Measurements from ENCODE around the gene SLX4IP.

The SLX4IP gene

DNA sequence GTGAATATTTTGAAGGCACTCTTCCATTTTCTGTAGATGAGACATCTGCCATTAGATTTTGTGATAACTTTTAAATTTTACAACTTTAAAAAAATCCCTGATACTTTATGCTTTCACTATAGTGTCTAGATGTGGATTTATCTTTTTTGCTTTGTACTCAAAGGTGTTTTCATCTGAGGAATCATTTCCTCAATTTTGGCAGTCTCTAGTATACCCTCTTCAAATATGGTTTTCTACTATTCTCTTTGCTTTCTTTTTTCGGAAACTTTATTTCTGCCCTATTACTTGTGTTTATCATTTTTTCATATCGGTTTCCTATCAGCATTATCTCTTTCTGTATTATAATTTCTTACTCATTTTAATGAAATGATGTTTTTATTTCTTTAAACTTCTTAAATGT lies 62.2 kb downstream of the SLX4IP start:
- H3K4me3 ChIP-seq (ENCODE audit: low read depth, low read length), result no peak overlapping the region
- no peak overlapping the region for H3K27ac ChIP-seq (ENCODE audit: low read depth, low read length)
- no peak overlapping the region for H3K9ac ChIP-seq (ENCODE audit: low read depth, low read length)
- H3K4me1 ChIP-seq (ENCODE audit: control insufficient read depth, insufficient read depth, low read length), result peaks cover 25% of the 10 kb centered on the region
- no peaks in the 10 kb centered on the region for H3K27me3 ChIP-seq (ENCODE audit: control insufficient read depth, insufficient read depth, low read length)
- H3K36me3 ChIP-seq (ENCODE audit: control insufficient read depth, insufficient read depth, low read length), result no peaks in the 10 kb centered on the region
- H3K9me3 ChIP-seq (ENCODE audit: control insufficient read depth, insufficient read depth, low read length), result no peaks in the 10 kb centered on the region

DNA sequence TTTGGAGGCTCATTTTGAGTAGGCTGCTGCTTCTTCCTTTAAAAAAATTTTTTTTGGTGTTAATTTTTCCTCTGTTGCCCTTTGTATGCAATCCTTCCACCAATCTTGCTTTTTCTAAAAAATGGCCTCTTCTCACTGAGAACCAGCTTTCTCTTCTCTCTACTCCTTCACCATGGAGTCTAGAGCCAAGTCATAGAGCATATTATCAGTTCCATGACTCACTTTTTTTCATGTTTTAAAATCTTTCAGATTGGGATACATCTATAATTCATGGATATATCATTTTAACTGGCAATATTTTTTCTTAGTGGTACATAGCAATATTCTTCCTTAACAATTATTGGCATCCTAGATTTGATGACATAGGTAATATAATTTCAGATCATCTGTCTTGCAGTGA lies 62.7 kb downstream of the SLX4IP start:
- no peaks in the 10 kb centered on the region for H3K9me3 ChIP-seq (ENCODE audit: control insufficient read depth, insufficient read depth, low read length)
- no peaks in the 10 kb centered on the region for H3K36me3 ChIP-seq (ENCODE audit: control insufficient read depth, insufficient read depth, low read length)
- no peak overlapping the region for H3K4me3 ChIP-seq (ENCODE audit: low read depth, low read length)
- peaks cover 27% of the 10 kb centered on the region for H3K4me1 ChIP-seq (ENCODE audit: control insufficient read depth, insufficient read depth, low read length)
- no peak overlapping the region for H3K9ac ChIP-seq (ENCODE audit: low read depth, low read length)
- no peak overlapping the region for H3K27ac ChIP-seq (ENCODE audit: low read depth, low read length)
- no peaks in the 10 kb centered on the region for H3K27me3 ChIP-seq (ENCODE audit: control insufficient read depth, insufficient read depth, low read length)

DNA sequence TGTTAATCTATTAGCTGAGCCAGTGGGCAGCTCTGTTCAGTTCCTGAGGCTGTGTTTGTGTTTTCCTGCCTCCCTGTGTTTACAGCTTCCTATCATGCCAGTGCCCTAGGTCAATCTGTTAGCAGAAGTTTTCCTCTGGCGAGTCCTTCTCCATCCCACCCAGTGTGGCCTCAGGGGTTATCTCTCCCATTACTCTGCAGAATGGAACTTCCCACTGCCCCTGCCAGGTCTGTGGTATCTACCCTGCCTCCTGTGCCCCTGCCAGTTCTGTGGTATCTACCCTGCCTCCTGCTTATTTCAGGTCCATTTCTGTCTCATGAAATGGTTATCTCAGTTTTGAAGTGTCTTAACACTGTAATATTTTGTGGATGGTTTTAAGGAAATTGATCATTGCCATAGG lies 63.1 kb downstream of the SLX4IP start:
- no peak overlapping the region for H3K4me3 ChIP-seq (ENCODE audit: low read depth, low read length)
- H3K4me1 ChIP-seq (ENCODE audit: control insufficient read depth, insufficient read depth, low read length), result peaks cover 27% of the 10 kb centered on the region
- no peaks in the 10 kb centered on the region for H3K9me3 ChIP-seq (ENCODE audit: control insufficient read depth, insufficient read depth, low read length)
- H3K9ac ChIP-seq (ENCODE audit: low read depth, low read length), result no peak overlapping the region
- H3K36me3 ChIP-seq (ENCODE audit: control insufficient read depth, insufficient read depth, low read length), result no peaks in the 10 kb centered on the region
- H3K27ac ChIP-seq (ENCODE audit: low read depth, low read length), result no peak overlapping the region
- H3K27me3 ChIP-seq (ENCODE audit: control insufficient read depth, insufficient read depth, low read length), result no peaks in the 10 kb centered on the region

GRCh38 chr20:10501402-10501801 lies 66.3 kb downstream of the SLX4IP start:
- no peaks in the 10 kb centered on the region for H3K9me3 ChIP-seq (ENCODE audit: control insufficient read depth, insufficient read depth, low read length)
- no peak overlapping the region for H3K9ac ChIP-seq (ENCODE audit: low read depth, low read length)
- H3K4me3 ChIP-seq (ENCODE audit: low read depth, low read length), result no peak overlapping the region
- H3K27me3 ChIP-seq (ENCODE audit: control insufficient read depth, insufficient read depth, low read length), result no peaks in the 10 kb centered on the region
- H3K36me3 ChIP-seq (ENCODE audit: control insufficient read depth, insufficient read depth, low read length), result no peaks in the 10 kb centered on the region
- H3K27ac ChIP-seq (ENCODE audit: low read depth, low read length), result peak overlapping the region; percentile 62
- H3K4me1 ChIP-seq (ENCODE audit: control insufficient read depth, insufficient read depth, low read length), result peaks cover 26% of the 10 kb centered on the region

GRCh38 chr20:10502098-10502526 lies 67.0 kb downstream of the SLX4IP start:
- no peaks in the 10 kb centered on the region for H3K36me3 ChIP-seq (ENCODE audit: control insufficient read depth, insufficient read depth, low read length)
- no peak overlapping the region for H3K4me3 ChIP-seq (ENCODE audit: low read depth, low read length)
- H3K4me1 ChIP-seq (ENCODE audit: control insufficient read depth, insufficient read depth, low read length), result peaks cover 23% of the 10 kb centered on the region
- no peak overlapping the region for H3K27ac ChIP-seq (ENCODE audit: low read depth, low read length)
- no peaks in the 10 kb centered on the region for H3K9me3 ChIP-seq (ENCODE audit: control insufficient read depth, insufficient read depth, low read length)
- H3K9ac ChIP-seq (ENCODE audit: low read depth, low read length), result no peak overlapping the region
- no peaks in the 10 kb centered on the region for H3K27me3 ChIP-seq (ENCODE audit: control insufficient read depth, insufficient read depth, low read length)

- H3K9ac ChIP-seq (ENCODE audit: low read depth, low read length), result no peak overlapping the region
- no peaks in the 10 kb centered on the region for H3K27me3 ChIP-seq (ENCODE audit: control insufficient read depth, insufficient read depth, low read length)
- H3K9me3 ChIP-seq (ENCODE audit: control insufficient read depth, insufficient read depth, low read length), result no peaks in the 10 kb centered on the region
- no peak overlapping the region for H3K4me3 ChIP-seq (ENCODE audit: low read depth, low read length)
- no peak overlapping the region for H3K27ac ChIP-seq (ENCODE audit: low read depth, low read length)
- H3K4me1 ChIP-seq (ENCODE audit: control insufficient read depth, insufficient read depth, low read length), result peaks cover 20% of the 10 kb centered on the region
- H3K36me3 ChIP-seq (ENCODE audit: control insufficient read depth, insufficient read depth, low read length), result no peaks in the 10 kb centered on the region
Observed at GRCh38 chr20:10504608-10504993, 69.5 kb downstream of the SLX4IP start.

DNA sequence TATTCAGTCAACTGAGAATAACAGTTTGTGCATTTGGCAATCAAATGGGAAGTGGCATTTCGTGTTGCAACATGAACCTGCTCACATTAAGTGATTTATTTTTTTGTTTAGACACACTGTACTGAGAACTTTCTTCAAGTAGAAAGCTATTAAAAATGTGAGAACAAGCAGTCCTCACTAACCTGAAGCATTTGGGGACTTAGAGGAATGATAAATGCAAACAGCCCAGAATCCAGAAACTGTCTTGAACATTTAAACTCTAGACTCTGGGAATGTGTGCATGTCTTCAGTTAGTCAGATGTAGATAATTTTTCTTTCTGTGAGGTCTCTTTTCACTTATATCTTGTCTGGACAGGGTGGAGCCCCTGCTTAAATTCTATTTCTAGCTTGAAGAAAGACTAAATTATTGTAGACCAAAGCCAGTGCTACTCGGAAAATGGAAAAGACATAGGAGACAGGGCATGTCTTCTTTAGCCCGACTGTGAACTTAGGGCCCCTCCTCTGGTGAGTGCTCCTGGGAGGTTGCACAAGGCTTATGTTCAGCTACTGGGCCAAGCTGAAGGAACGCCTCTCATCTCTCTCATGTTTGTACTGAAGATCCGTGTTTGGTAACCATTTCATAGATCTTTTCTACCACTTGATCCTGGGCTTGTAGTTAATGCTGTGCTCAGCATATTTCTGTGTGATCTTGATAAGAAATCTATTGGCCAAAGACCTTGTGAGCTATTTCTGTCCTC lies 70.1 kb downstream of the SLX4IP start:
- H3K27me3 ChIP-seq (ENCODE audit: control insufficient read depth, insufficient read depth, low read length), result no peaks in the 10 kb centered on the region
- H3K4me3 ChIP-seq (ENCODE audit: low read depth, low read length), result no peak overlapping the region
- no peak overlapping the region for H3K9ac ChIP-seq (ENCODE audit: low read depth, low read length)
- H3K9me3 ChIP-seq (ENCODE audit: control insufficient read depth, insufficient read depth, low read length), result no peaks in the 10 kb centered on the region
- no peaks in the 10 kb centered on the region for H3K36me3 ChIP-seq (ENCODE audit: control insufficient read depth, insufficient read depth, low read length)
- H3K4me1 ChIP-seq (ENCODE audit: control insufficient read depth, insufficient read depth, low read length), result peaks cover 21% of the 10 kb centered on the region
- no peak overlapping the region for H3K27ac ChIP-seq (ENCODE audit: low read depth, low read length)

DNA sequence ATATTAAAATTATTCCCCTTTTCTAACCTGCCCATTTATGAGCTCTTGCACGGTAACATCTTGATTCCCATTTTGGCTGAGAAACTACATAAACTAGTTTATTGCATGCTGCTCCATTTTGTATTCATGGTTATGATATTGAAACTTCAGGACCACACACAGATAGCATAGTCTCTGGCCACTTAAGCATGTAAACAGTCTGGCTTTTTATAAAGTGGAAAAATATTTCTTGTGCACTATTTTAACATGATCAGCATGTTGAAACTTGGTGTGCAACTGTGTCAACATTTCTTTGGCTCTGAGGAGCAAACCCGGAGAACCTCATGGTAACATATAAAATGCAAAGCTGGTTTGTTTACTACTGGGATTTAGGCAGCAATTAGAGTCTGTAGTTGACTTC lies 70.7 kb downstream of the SLX4IP start:
- Histone ChIP-seq H3K4me3 (ENCODE audit: low read depth, low read length) (no peak overlapping the region), H3K36me3 (ENCODE audit: control insufficient read depth, insufficient read depth, low read length) (no peaks in the 10 kb centered on the region), H3K4me1 (ENCODE audit: control insufficient read depth, insufficient read depth, low read length) (peaks cover 19% of the 10 kb centered on the region), H3K27ac (ENCODE audit: low read depth, low read length) (no peak overlapping the region), H3K27me3 (ENCODE audit: control insufficient read depth, insufficient read depth, low read length) (no peaks in the 10 kb centered on the region), H3K9ac (ENCODE audit: low read depth, low read length) (no peak overlapping the region), H3K9me3 (ENCODE audit: control insufficient read depth, insufficient read depth, low read length) (no peaks in the 10 kb centered on the region)

GRCh38 chr20:10507052-10507451 lies 71.9 kb downstream of the SLX4IP start:
- H3K9me3 ChIP-seq (ENCODE audit: control insufficient read depth, insufficient read depth, low read length), result no peaks in the 10 kb centered on the region
- no peaks in the 10 kb centered on the region for H3K36me3 ChIP-seq (ENCODE audit: control insufficient read depth, insufficient read depth, low read length)
- no peaks in the 10 kb centered on the region for H3K27me3 ChIP-seq (ENCODE audit: control insufficient read depth, insufficient read depth, low read length)
- peaks cover 18% of the 10 kb centered on the region for H3K4me1 ChIP-seq (ENCODE audit: control insufficient read depth, insufficient read depth, low read length)
- H3K4me3 ChIP-seq (ENCODE audit: low read depth, low read length), result no peak overlapping the region
- no peak overlapping the region for H3K27ac ChIP-seq (ENCODE audit: low read depth, low read length)
- no peak overlapping the region for H3K9ac ChIP-seq (ENCODE audit: low read depth, low read length)

GRCh38 chr20:10508060-10508459 lies 73.0 kb downstream of the SLX4IP start:
- H3K27me3 ChIP-seq (ENCODE audit: control insufficient read depth, insufficient read depth, low read length), result no peaks in the 10 kb centered on the region
- no peaks in the 10 kb centered on the region for H3K36me3 ChIP-seq (ENCODE audit: control insufficient read depth, insufficient read depth, low read length)
- H3K9ac ChIP-seq (ENCODE audit: low read depth, low read length), result no peak overlapping the region
- no peaks in the 10 kb centered on the region for H3K9me3 ChIP-seq (ENCODE audit: control insufficient read depth, insufficient read depth, low read length)
- H3K4me3 ChIP-seq (ENCODE audit: low read depth, low read length), result no peak overlapping the region
- H3K27ac ChIP-seq (ENCODE audit: low read depth, low read length), result no peak overlapping the region
- H3K4me1 ChIP-seq (ENCODE audit: control insufficient read depth, insufficient read depth, low read length), result peaks cover 14% of the 10 kb centered on the region

GRCh38 chr20:10508468-10509251 lies 73.6 kb downstream of the SLX4IP start:
- Histone ChIP-seq H3K4me1 (ENCODE audit: control insufficient read depth, insufficient read depth, low read length) (peaks cover 17% of the 10 kb centered on the region), H3K4me3 (ENCODE audit: low read depth, low read length) (no peak overlapping the region)

More at GRCh38 chr20:10508468-10509251, 73.6 kb downstream of the SLX4IP start:
- H3K9ac ChIP-seq (ENCODE audit: low read depth, low read length), result no peak overlapping the region
- H3K27ac ChIP-seq (ENCODE audit: low read depth, low read length), result no peak overlapping the region
- H3K36me3 ChIP-seq (ENCODE audit: control insufficient read depth, insufficient read depth, low read length), result no peaks in the 10 kb centered on the region
- H3K9me3 ChIP-seq (ENCODE audit: control insufficient read depth, insufficient read depth, low read length), result no peaks in the 10 kb centered on the region
- H3K27me3 ChIP-seq (ENCODE audit: control insufficient read depth, insufficient read depth, low read length), result no peaks in the 10 kb centered on the region
